Loucy (cell line): ENCODE measurements around the gene TNFRSF1B.

ENCODE experiments used
- H2AFZ ChIP-seq: fragments of 200-600 bp; sonication (generic); 2 replicates; pipeline ENCODE4 v1.6.0; 2016; ENCODE audit warnings: antibody characterized with exemption, mild to moderate bottlenecking, low read length, moderate library complexity
- H3F3A ChIP-seq: fragments of 200-600 bp; 2 replicates; pipeline ENCODE4 v1.6.0; 2016; ENCODE audit warnings: antibody characterized with exemption, low read depth, mild to moderate bottlenecking
- H3K27me3 ChIP-seq: fragments of 200-600 bp; sonication (generic); 2 replicates; pipeline ENCODE4 v1.6.1; 2014; ENCODE audit warnings: low read length, mild to moderate bottlenecking; ENCODE audit not compliant: insufficient read depth, poor library complexity, severe bottlenecking
- H3K36me3 ChIP-seq: fragments of 200-600 bp; sonication (generic); 2 replicates; pipeline ENCODE4 v1.6.1; 2016; ENCODE audit warnings: low read length; ENCODE audit not compliant: insufficient read depth
- H3K4me1 ChIP-seq: fragments of 200-600 bp; sonication (generic); 2 replicates; pipeline ENCODE4 v1.5.1; 2014; ENCODE audit warnings: low read length, mild to moderate bottlenecking; ENCODE audit not compliant: insufficient read depth, poor library complexity, severe bottlenecking
- H3K4me2 ChIP-seq: fragments of 200-600 bp; sonication (generic); 2 replicates; pipeline ENCODE4 v1.6.0; 2014; ENCODE audit warnings: antibody characterized with exemption, low read length, low read depth, mild to moderate bottlenecking; ENCODE audit not compliant: poor library complexity, severe bottlenecking
- H3K4me3 ChIP-seq: fragments of 200-600 bp; sonication (generic); 2 replicates; pipeline ENCODE4 v1.5.1; 2014; ENCODE audit warnings: low read length, mild to moderate bottlenecking, mixed read lengths; ENCODE audit not compliant: poor library complexity, severe bottlenecking
- H3K79me2 ChIP-seq: fragments of 200-600 bp; sonication (generic); 2 replicates; pipeline ENCODE4 v1.6.1; 2014; ENCODE audit warnings: low read length; ENCODE audit not compliant: insufficient read depth
- H3K9ac ChIP-seq: fragments of 200-600 bp; sonication (generic); 2 replicates; pipeline ENCODE4 v1.6.0; 2014; ENCODE audit warnings: mild to moderate bottlenecking, low read depth, low read length, moderate library complexity; ENCODE audit not compliant: poor library complexity, severe bottlenecking
- H3K9me2 ChIP-seq: fragments of 200-600 bp; sonication (generic); replicated peaks from 2 replicates; pipeline ENCODE4 v1.6.1; 2016; ENCODE audit warnings: low read depth, low read length, mixed read lengths
- H3K9me3 ChIP-seq: fragments of 200-600 bp; sonication (generic); 2 replicates; pipeline ENCODE4 v1.6.1; 2014; ENCODE audit warnings: mild to moderate bottlenecking, antibody characterized with exemption, low read length, low read depth; ENCODE audit not compliant: insufficient read depth
- H4K20me1 ChIP-seq: fragments of 200-600 bp; sonication (generic); 2 replicates; pipeline ENCODE4 v1.6.0; 2014; ENCODE audit warnings: antibody characterized with exemption, low read length, mild to moderate bottlenecking; ENCODE audit not compliant: insufficient read depth, poor library complexity, severe bottlenecking
- EZH2phosphoT487 ChIP-seq: fragments of 200-600 bp; IDR thresholded peaks from 2 replicates; pipeline ENCODE4 v1.6.1; 2018; ENCODE audit warnings: antibody characterized with exemption, mild to moderate bottlenecking, moderate library complexity, borderline replicate concordance
- TF ChIP-seq, protein P1 (sequence below): fragments of 200-600 bp; sonication (generic); conservative IDR thresholded peaks from 2 replicates; pipeline ENCODE4 v1.5.1; 2014; ENCODE audit warnings: mild to moderate bottlenecking, antibody characterized with exemption, low read length

The TNFRSF1B gene

DNA sequence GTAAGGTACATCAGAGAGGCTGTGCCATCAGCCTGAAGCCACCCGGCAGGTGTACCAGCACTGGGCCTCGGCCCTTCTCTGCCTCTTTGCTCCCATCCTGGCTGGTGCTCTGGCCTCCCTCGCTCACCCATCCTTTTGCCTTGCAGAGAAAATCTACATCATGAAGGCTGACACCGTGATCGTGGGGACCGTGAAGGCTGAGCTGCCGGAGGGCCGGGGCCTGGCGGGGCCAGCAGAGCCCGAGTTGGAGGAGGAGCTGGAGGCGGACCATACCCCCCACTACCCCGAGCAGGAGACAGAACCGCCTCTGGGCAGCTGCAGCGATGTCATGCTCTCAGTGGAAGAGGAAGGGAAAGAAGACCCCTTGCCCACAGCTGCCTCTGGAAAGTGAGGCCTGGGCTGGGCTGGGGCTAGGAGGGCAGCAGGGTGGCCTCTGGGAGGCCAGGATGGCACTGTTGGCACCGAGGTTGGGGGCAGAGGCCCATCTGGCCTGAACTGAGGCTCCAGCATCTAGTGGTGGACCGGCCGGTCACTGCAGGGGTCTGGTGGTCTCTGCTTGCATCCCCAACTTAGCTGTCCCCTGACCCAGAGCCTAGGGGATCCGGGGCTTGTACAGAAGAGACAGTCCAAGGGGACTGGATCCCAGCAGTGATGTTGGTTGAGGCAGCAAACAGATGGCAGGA, 24.5 kb upstream of the TNFRSF1B start:
- H3K9ac ChIP-seq = no peak overlapping the region
- H3K27me3 ChIP-seq = no peaks in the 10 kb centered on the region
- TF ChIP-seq, protein P1, sequence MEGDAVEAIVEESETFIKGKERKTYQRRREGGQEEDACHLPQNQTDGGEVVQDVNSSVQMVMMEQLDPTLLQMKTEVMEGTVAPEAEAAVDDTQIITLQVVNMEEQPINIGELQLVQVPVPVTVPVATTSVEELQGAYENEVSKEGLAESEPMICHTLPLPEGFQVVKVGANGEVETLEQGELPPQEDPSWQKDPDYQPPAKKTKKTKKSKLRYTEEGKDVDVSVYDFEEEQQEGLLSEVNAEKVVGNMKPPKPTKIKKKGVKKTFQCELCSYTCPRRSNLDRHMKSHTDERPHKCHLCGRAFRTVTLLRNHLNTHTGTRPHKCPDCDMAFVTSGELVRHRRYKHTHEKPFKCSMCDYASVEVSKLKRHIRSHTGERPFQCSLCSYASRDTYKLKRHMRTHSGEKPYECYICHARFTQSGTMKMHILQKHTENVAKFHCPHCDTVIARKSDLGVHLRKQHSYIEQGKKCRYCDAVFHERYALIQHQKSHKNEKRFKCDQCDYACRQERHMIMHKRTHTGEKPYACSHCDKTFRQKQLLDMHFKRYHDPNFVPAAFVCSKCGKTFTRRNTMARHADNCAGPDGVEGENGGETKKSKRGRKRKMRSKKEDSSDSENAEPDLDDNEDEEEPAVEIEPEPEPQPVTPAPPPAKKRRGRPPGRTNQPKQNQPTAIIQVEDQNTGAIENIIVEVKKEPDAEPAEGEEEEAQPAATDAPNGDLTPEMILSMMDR = no peak
- TF ChIP-seq EZH2phosphoT487 = no peak
- H3K4me2 ChIP-seq = no peak overlapping the region
- H3K4me1 ChIP-seq = peaks cover 9% of the 10 kb centered on the region
- H3K79me2 ChIP-seq = no peaks in the 10 kb centered on the region
- no peaks in the 10 kb centered on the region for H3K36me3 ChIP-seq
- H3K4me3 ChIP-seq = no peak overlapping the region
- H2AFZ ChIP-seq = no peak overlapping the region
- H4K20me1 ChIP-seq = no peaks in the 10 kb centered on the region
- no peaks in the 10 kb centered on the region for H3F3A ChIP-seq
- H3K9me3 ChIP-seq = no peaks in the 10 kb centered on the region
- no peaks in the 10 kb centered on the region for H3K9me2 ChIP-seq

GRCh38 chr1:12142891-12143630, 23.7 kb upstream of the TNFRSF1B start:
- no peak overlapping the region for H3K9ac ChIP-seq
- H4K20me1 ChIP-seq = no peaks in the 10 kb centered on the region
- no peak overlapping the region for H2AFZ ChIP-seq
- no peaks in the 10 kb centered on the region for H3K9me2 ChIP-seq
- H3K4me1 ChIP-seq = peaks cover 16% of the 10 kb centered on the region
- no peaks in the 10 kb centered on the region for H3K9me3 ChIP-seq
- H3K4me2 ChIP-seq = no peak overlapping the region
- H3F3A ChIP-seq = no peaks in the 10 kb centered on the region
- no peaks in the 10 kb centered on the region for H3K79me2 ChIP-seq
- H3K4me3 ChIP-seq = no peak overlapping the region
- TF ChIP-seq, protein P1 = no peak
- no peak for TF ChIP-seq EZH2phosphoT487
- no peaks in the 10 kb centered on the region for H3K36me3 ChIP-seq
- H3K27me3 ChIP-seq = no peaks in the 10 kb centered on the region

- peaks cover 22% of the 10 kb centered on the region for H3K4me1 ChIP-seq
- no peaks in the 10 kb centered on the region for H3K9me2 ChIP-seq
- no peaks in the 10 kb centered on the region for H3K36me3 ChIP-seq
- H2AFZ ChIP-seq = no peak overlapping the region
- H4K20me1 ChIP-seq = no peaks in the 10 kb centered on the region
- no peaks in the 10 kb centered on the region for H3K27me3 ChIP-seq
- no peaks in the 10 kb centered on the region for H3F3A ChIP-seq
- no peaks in the 10 kb centered on the region for H3K9me3 ChIP-seq
- H3K4me3 ChIP-seq = no peak overlapping the region
- H3K79me2 ChIP-seq = no peaks in the 10 kb centered on the region
- H3K9ac ChIP-seq = no peak overlapping the region
- TF ChIP-seq, protein P1 = no peak
- TF ChIP-seq EZH2phosphoT487 = no peak
- no peak overlapping the region for H3K4me2 ChIP-seq
These were observed 23.1 kb upstream of the TNFRSF1B start for GRCh38 chr1:12143631-12144155.
